ENCODE measurements around the gene ACSL4.
"Not testable (repeated sequence)": the region's sequence is repeated elsewhere in the genome, so short reads cannot be mapped to it uniquely, and the experiment has no call there.

The ACSL4 gene

GRCh38 chrX:109681475-109682081, 51.5 kb downstream of the ACSL4 start:
- DNase-seq (ENCODE audit: low read depth in 2 of 2), result no peak
- no peak overlapping the region for H3K4me3 ChIP-seq (replicated peaks in 1 of 2; ENCODE audit: low read depth in 2 of 2, low read length in 2 of 2)
- TF ChIP-seq CTCF (IDR thresholded peaks at IDR 0.05; ENCODE audit: low read depth, low read length), result no peak

GRCh38 chrX:109679820-109680219, 53.2 kb downstream of the ACSL4 start:
- DNase-seq (ENCODE audit: low read depth in 2 of 2), result peak in 1 of 2 donors; percentile 5
- H3K4me3 ChIP-seq (replicated peaks in 1 of 2; ENCODE audit: low read depth in 2 of 2, low read length in 2 of 2), result no peak overlapping the region
- TF ChIP-seq CTCF (IDR thresholded peaks at IDR 0.05; ENCODE audit: low read depth, low read length), result no peak

- no peak for DNase-seq (ENCODE audit: low read depth in 2 of 2)
- H3K4me3 ChIP-seq (replicated peaks in 1 of 2; ENCODE audit: low read depth in 2 of 2, low read length in 2 of 2), result no peak overlapping the region
- TF ChIP-seq CTCF (IDR thresholded peaks at IDR 0.05; ENCODE audit: low read depth, low read length), result no peak
These were observed 60.8 kb downstream of the ACSL4 start for GRCh38 chrX:109672239-109672638.

GRCh38 chrX:109671170-109671569, 61.9 kb downstream of the ACSL4 start:
- DNase-seq (ENCODE audit: low read depth in 2 of 2); H3K4me3 ChIP-seq (replicated peaks in 1 of 2; ENCODE audit: low read depth in 2 of 2, low read length in 2 of 2): not testable (repeated sequence)

- no peak for TF ChIP-seq CTCF (IDR thresholded peaks at IDR 0.05; ENCODE audit: low read depth, low read length)
- no peak overlapping the region for H3K4me3 ChIP-seq (replicated peaks in 1 of 2; ENCODE audit: low read depth in 2 of 2, low read length in 2 of 2)
- DNase-seq (ENCODE audit: low read depth in 2 of 2), result no peak
These were observed 65.1 kb downstream of the ACSL4 start for GRCh38 chrX:109667986-109668385.

GRCh38 chrX:109660435-109661143, 72.5 kb downstream of the ACSL4 start:
- H3K4me3 ChIP-seq (replicated peaks in 1 of 2; ENCODE audit: low read depth in 2 of 2, low read length in 2 of 2), result no peak overlapping the region
- DNase-seq (ENCODE audit: low read depth in 2 of 2), result peak; percentile 5 to 32
- no peak for TF ChIP-seq CTCF (IDR thresholded peaks at IDR 0.05; ENCODE audit: low read depth, low read length)

GRCh38 chrX:109658391-109658790, 74.7 kb downstream of the ACSL4 start:
- TF ChIP-seq CTCF (IDR thresholded peaks at IDR 0.05; ENCODE audit: low read depth, low read length), result no peak
- no peak overlapping the region for H3K4me3 ChIP-seq (replicated peaks in 1 of 2; ENCODE audit: low read depth in 2 of 2, low read length in 2 of 2)
- DNase-seq (ENCODE audit: low read depth in 2 of 2), result no peak

GRCh38 chrX:109657364-109657763, 75.7 kb downstream of the ACSL4 start:
- DNase-seq (ENCODE audit: low read depth in 2 of 2); H3K4me3 ChIP-seq (replicated peaks in 1 of 2; ENCODE audit: low read depth in 2 of 2, low read length in 2 of 2): not testable (repeated sequence)
